Ovary (tissue), 10 donors: ENCODE data around the gene TMEM86B. TPM values are rescaled to one million over a fixed set of nuclear protein-coding genes. Genes with fewer than 3 reads are reported as not detected.

ENCODE experiments used
- DNase-seq, 5 donors: peaks; one replicate each; pipeline ENCODE4 v3.0.0-alpha.2; 2019 to 2020
- H3K27ac ChIP-seq, 2 donors: fragments of 200-600 bp; one replicate each; pipeline versions ENCODE4 v1.5.1 to v1.8.0; 2019 to 2022
- H3K27me3 ChIP-seq: fragments of 200-600 bp; one replicate; pipeline ENCODE4 v1.8.0; 2022
- H3K36me3 ChIP-seq: fragments of 200-600 bp; sonication (generic); one replicate; pipeline ENCODE4 v1.5.1; 2019
- H3K4me1 ChIP-seq: one replicate; pipeline ENCODE4 v1.8.1; 2013; ENCODE audit warnings: mild to moderate bottlenecking, moderate library complexity; ENCODE audit not compliant: insufficient read depth
- H3K4me3 ChIP-seq: fragments of 200-600 bp; sonication (generic); one replicate; pipeline ENCODE4 v1.5.1; 2017
- H3K9me3 ChIP-seq, 2 donors: fragments of 200-600 bp in 1 of 2; sonication (generic) in 1 of 2; one replicate each; pipeline versions ENCODE4 v1.5.1 to v1.8.1; 2013 to 2019; ENCODE audit warnings: mild to moderate bottlenecking in 1 of 2, moderate library complexity in 1 of 2
- EP300 ChIP-seq: sonication (generic); formaldehyde crosslinking; IDR thresholded peaks from one replicate; pipeline ENCODE4 v1.6.1; 2017; ENCODE audit warnings: antibody characterized with exemption
- POLR2A ChIP-seq: fragments of 450-650 bp; IDR thresholded peaks from one replicate; pipeline ENCODE4 v1.6.1; 2017; ENCODE audit warnings: antibody characterized with exemption, mild to moderate bottlenecking, moderate library complexity
- WGBS, 3 donors: extraction: QIAGEN DNeasy Blood & Tissue Kit in 1 of 3; methylation state at CpG; one replicate each; pipeline versions ENCODE4 v1.1.5 to v1.1.7; 2013 to 2017; 5-methylcytosine and 5-hydroxymethylcytosine counted together
- intact Hi-C, 4 donors: fragments of 100-400 bp; cut with DNase I; formaldehyde crosslinking; loops; one replicate each; pipeline versions ENCODE4 v1.11.0 to v1.15.1; 2022 to 2023
- long read RNA-seq, 3 donors: library from polyadenylated mRNA in 2 of 3; unstranded in 2 of 3; transcript quantifications; one replicate each; pipeline ENCODE4 v2.0.0 and lab custom pipeline, GENCODE V29; 2021 to 2026
- polyA plus RNA-seq, 2 donors: library from polyadenylated mRNA; stranded (reverse); fragments of 200-250 nt in 1 of 2; fragments of 350-450 nt in 1 of 2; fragmentation: Illumina TruSeq in 1 of 2; extraction: RNeasy Lipid Tissue Mini Kit (QIAGEN cat#74804) in 1 of 2; gene quantifications; one replicate each; pipeline ENCODE4 v1.2.3, GENCODE V29; 2013 to 2014
- total RNA-seq, 7 donors: library from RNA; depleted of rRNA in 2 of 7; stranded (reverse); fragments of >200 nt in 2 of 7; fragmentation: NEBNext Ultra II Directional in 3 of 7; extraction: Animal tissue kit (Norgen Biotek cat#: 25700) in 3 of 7; gene quantifications; one replicate each; pipeline versions ENCODE4 v1.1.0 to v1.2.4, GENCODE V29; 2016 to 2023
- TF ChIP-seq, protein P1 (sequence below), 3 donors: fragments of 450-650 bp in 2 of 3; fragments of 200-600 bp in 1 of 3; IDR thresholded peaks; one replicate each; pipeline versions ENCODE4 v1.5.1 to v1.8.0; 2016 to 2022; ENCODE audit warnings: antibody characterized with exemption in 3 of 3, mild to moderate bottlenecking in 1 of 3
- donor health status: DM: no; HTN: no; CAD: no; lungs with moderate emphysema.
- donor health status: DM: no; HTN: no; CAD: no.
- donor health status: Bipolar disorder and iron deficiency.
- donor health status: DM: yes; HTN: yes; CAD: no.
- donor health status: DM: no; HTN: no; CAD: no.
- donor health status: DM: yes; HTN: yes; CAD: no.

Gene TMEM86B
- total RNA-seq (1 to 10 TPM; 2.6 to 4.9 (median 3.5) TPM), polyA plus RNA-seq (1 to 10 TPM in 1 of 2 donors, not detected in 1; 3.0 TPM)
- long read RNA-seq, donor 1, partial matches to known transcripts, result 0 of 4 reads
- long read RNA-seq, donor 1, other reads (novel, unspliced or antisense), result 0 of 4 reads
- long read RNA-seq, donor 2, partial matches to known transcripts, result 0 of 3 reads
- long read RNA-seq, donor 2, other reads (novel, unspliced or antisense), result 0 of 3 reads
- long read RNA-seq, donor 3, partial matches to known transcripts, result 0 of 4 reads
- long read RNA-seq, donor 3, other reads (novel, unspliced or antisense), result 0 of 4 reads

GRCh38 chr19:55228403-55229031 lies at the start of gene TMEM86B:
TSS of gene TMEM86B (minus strand) at chr19:55228763. CDS start at chr19:55228741, 22 bp downstream.
- Histone ChIP-seq H3K36me3 (no peaks in the 10 kb centered on the region), H3K27ac (no peak within 1 kb of the TSS), H3K9me3 (no peaks in the 10 kb centered on the region), H3K4me3 (no peak within 1 kb of the TSS), H3K27me3 (no peaks in the 10 kb centered on the region), H3K4me1 (no peaks in the 10 kb centered on the region)
- TF ChIP-seq EP300 (no peak), POLR2A (no peak)
- TF ChIP-seq, protein P1, sequence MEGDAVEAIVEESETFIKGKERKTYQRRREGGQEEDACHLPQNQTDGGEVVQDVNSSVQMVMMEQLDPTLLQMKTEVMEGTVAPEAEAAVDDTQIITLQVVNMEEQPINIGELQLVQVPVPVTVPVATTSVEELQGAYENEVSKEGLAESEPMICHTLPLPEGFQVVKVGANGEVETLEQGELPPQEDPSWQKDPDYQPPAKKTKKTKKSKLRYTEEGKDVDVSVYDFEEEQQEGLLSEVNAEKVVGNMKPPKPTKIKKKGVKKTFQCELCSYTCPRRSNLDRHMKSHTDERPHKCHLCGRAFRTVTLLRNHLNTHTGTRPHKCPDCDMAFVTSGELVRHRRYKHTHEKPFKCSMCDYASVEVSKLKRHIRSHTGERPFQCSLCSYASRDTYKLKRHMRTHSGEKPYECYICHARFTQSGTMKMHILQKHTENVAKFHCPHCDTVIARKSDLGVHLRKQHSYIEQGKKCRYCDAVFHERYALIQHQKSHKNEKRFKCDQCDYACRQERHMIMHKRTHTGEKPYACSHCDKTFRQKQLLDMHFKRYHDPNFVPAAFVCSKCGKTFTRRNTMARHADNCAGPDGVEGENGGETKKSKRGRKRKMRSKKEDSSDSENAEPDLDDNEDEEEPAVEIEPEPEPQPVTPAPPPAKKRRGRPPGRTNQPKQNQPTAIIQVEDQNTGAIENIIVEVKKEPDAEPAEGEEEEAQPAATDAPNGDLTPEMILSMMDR (IDR thresholded peaks at IDR 0.05), result no peak
- intact Hi-C loops, result no loop called here
- no peak for DNase-seq
- WGBS, 3 donors, result 79 to 89% (median 84%) methylated on average over 11 to 12 of the region's 12 CpGs

DNA sequence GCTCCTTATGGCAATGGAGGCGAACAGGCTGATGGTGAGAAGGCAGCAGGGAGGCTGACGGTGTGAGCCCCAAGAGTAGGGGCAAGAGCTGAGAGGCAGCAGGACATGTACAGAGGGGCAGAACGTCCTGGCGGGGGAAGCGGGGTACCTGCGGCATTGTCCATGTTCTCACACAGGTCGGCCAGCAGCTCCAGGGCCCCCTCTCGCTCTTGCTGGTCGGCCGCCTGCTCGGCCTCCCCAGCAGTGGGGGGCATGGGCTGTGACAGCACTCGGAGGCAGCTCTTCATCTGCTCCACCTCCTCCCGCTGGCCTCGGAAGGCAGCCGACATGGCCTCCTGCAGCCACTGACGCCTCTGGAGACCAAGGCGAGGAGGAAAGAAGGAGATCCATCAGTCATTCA lies 48.9 kb upstream of the TMEM86B start:
- no peak for DNase-seq
- Histone ChIP-seq H3K9me3 (no peaks in the 10 kb centered on the region), H3K4me3 (no peak overlapping the region), H3K36me3 (no peaks in the 10 kb centered on the region), H3K27ac (no peak overlapping the region), H3K27me3 (no peaks in the 10 kb centered on the region), H3K4me1 (peaks cover 5% of the 10 kb centered on the region)
- WGBS, 3 donors, result 82 to 86% (median 85%) methylated on average over 17 of the region's 17 CpGs
- TF ChIP-seq POLR2A, result no peak
- TF ChIP-seq, protein P1 (IDR thresholded peaks at IDR 0.05), result no peak
- no peak for TF ChIP-seq EP300
- intact Hi-C loops, result no loop called here

DNA sequence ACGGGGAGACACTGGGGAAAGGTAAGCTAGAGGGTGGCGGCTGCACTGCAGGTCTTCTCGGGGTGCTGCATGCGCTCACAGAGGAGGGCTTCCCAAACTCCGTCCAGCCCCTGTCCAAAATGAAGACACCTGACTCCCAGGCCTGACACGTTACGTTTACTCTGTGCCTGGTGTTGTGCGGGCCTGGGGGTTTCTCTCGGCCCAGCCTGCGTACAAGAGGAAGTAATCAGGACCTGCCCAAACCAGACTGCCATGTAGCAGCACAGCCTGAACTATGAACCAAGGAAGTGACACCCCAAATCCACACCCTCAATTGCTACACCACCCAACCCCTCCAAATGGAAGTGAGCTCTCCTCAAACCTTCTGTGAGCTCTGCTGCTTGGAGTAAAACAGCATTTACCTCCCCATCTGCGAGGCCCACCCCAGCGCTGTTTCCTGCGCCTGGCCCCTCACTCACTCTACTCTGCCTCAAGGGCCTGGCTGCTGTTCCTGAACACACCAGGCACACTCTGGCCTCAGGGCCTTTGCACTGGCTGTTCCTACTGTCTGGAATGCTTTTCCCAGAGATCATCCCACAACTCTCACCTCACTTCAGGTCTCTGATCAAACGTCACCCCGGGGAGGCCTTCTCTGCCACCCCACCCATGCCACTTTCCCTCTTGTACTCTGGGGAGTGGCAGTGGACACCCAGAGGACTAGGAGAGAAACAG lies 48.3 kb upstream of the TMEM86B start:
- H3K36me3 ChIP-seq, result no peaks in the 10 kb centered on the region
- WGBS, 3 donors, result 86 to 91% (median 89%) methylated on average over 15 of the region's 15 CpGs
- no peaks in the 10 kb centered on the region for H3K9me3 ChIP-seq
- no peak overlapping the region for H3K4me3 ChIP-seq
- peaks cover 5% of the 10 kb centered on the region for H3K4me1 ChIP-seq
- TF ChIP-seq EP300, result no peak
- TF ChIP-seq, protein P1 (IDR thresholded peaks at IDR 0.05), result no peak
- TF ChIP-seq POLR2A, result no peak
- DNase-seq, result no peak
- no peak overlapping the region for H3K27ac ChIP-seq
- no peaks in the 10 kb centered on the region for H3K27me3 ChIP-seq
- intact Hi-C loops, result no loop called here

DNA sequence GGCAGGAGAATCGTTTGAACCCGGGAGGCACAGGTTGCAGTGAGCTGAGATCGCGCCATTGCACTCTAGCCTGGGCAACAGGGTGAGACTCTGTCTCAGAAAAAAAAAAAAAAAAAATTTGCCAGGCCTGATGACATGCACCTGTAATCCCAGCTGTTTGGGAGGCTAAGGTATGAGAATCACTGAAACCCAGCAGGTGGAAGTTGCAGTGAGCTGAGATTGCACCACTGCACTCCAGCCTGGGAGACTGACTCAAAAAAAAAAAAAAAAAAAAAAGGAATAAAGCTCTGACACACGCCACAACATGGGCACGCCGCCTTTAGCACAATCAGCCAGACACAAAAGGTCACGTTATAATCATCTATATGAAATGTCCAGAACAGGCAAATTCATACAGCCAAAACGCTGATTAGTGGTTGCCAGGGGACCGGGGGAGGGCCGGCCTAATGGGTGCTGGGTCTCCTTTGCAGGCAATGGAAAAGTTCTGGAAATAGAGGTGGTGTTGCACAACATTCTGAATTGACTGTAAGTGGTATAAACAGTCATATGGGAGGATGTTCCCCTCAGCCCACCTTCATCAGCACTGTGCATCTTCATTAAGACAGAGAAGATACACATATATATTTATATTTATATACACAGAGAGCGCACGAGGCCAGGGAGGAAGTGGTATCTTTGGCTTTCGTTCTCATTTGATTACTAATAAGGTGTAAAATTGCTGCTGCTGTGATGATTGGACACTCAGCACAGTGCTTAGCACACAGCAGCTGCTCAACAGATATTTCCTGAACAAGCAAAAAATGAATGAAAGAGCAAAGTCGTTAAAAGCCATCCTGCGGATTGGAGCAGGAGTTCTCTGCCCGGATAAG lies 47.5 kb upstream of the TMEM86B start:
- H3K36me3 ChIP-seq, result no peaks in the 10 kb centered on the region
- H3K27ac ChIP-seq, result no peak overlapping the region
- 71 to 74% (median 72%) methylated on average over 17 of the region's 17 CpGs for WGBS, 3 donors
- no peaks in the 10 kb centered on the region for H3K9me3 ChIP-seq
- no peak for DNase-seq
- peaks cover 5% of the 10 kb centered on the region for H3K4me1 ChIP-seq
- H3K27me3 ChIP-seq, result no peaks in the 10 kb centered on the region
- intact Hi-C loops, result no loop called here
- no peak overlapping the region for H3K4me3 ChIP-seq
- TF ChIP-seq EP300 (no peak), POLR2A (no peak)
- TF ChIP-seq, protein P1 (IDR thresholded peaks at IDR 0.05), result no peak
